Mononuclear cell (primary cell): ENCODE measurements around the gene SACS. TPM values are rescaled to one million over a fixed set of nuclear protein-coding genes. Genes with fewer than 3 reads are reported as not detected.

Experiments
- H3K27me3 ChIP-seq: 2 replicates; pipeline ENCODE4 v1.6.0; 2011; ENCODE audit warnings: low read length, control low read depth; ENCODE audit not compliant: insufficient read depth
- H3K4me1 ChIP-seq: 2 replicates; pipeline ENCODE4 v1.5.1; 2011; ENCODE audit warnings: mild to moderate bottlenecking, low read length, control low read depth; ENCODE audit not compliant: insufficient read depth
- H3K4me3 ChIP-seq: 2 replicates; pipeline ENCODE4 v1.5.1; 2011; ENCODE audit warnings: mild to moderate bottlenecking, low read length, moderate library complexity
- H3K9me3 ChIP-seq: 2 replicates; pipeline ENCODE4 v1.5.1; 2011; ENCODE audit warnings: low read depth, mild to moderate bottlenecking, control low read depth, low read length
- total RNA-seq: library from RNA; depleted of rRNA; stranded (reverse); fragments of >200 nt; gene quantifications from one replicate; pipeline ENCODE4 v1.2.3, GENCODE V29; 2012

Gene SACS
- total RNA-seq, 1 donor = 21.1 TPM

DNA sequence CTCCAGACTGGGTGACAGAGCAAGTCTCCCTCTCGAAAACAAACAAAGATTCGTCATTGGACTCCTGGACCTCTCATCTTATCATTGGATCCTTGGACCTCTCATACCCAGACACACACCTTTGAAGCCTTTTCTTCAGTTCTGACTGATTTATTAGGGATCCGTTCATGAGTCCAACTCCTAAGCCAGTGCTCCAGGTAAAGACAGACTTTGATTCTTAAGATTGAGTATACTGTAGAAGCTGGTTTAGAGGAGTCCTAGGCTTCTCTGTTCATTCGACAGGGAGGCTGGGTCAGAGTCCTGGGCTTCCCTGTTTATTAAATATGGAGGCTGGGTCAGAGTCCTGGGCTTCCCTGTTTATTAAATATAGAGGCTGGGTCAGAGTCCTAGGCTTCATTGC lies 38.7 kb downstream of the SACS start:
- no peaks in the 10 kb centered on the region for H3K27me3 ChIP-seq
- H3K4me3 ChIP-seq = no peak overlapping the region
- no peaks in the 10 kb centered on the region for H3K9me3 ChIP-seq
- H3K4me1 ChIP-seq = no peaks in the 10 kb centered on the region

DNA sequence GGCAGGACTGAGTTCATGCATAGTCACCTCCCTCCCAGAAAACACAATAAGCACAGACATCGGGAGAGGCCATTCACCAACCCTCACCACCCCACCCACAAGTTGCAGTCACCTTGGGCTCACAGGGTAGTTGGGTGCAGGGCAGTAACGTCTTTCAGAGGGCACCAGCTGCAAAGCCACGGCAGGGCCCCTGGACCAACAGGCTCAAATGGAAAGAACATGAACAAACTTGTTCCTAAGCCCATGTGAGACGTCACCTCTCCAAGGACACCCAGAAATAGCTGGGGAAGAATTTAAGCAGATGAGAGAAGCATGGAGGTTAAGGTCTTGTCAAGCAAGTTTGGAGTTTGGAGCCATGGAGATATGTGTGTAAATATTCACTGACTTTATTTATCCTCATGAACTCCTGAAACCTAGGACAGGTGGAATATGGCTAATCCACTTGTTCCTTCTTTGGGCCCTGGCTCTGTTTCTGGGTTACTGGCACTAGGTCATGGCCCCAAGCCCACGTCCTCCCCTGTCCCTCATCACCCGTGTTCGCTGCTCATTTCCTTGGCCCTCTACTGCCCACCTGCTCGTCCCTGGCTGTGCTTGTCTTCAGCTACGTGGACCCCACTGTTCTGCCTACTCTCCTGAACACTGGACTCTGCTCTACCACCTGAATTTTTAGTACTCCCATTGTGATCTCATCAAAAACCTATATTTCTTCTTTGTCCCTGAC lies 40.4 kb downstream of the SACS start:
- Histone ChIP-seq H3K9me3 (no peaks in the 10 kb centered on the region), H3K4me3 (no peak overlapping the region), H3K4me1 (no peaks in the 10 kb centered on the region), H3K27me3 (no peaks in the 10 kb centered on the region)

DNA sequence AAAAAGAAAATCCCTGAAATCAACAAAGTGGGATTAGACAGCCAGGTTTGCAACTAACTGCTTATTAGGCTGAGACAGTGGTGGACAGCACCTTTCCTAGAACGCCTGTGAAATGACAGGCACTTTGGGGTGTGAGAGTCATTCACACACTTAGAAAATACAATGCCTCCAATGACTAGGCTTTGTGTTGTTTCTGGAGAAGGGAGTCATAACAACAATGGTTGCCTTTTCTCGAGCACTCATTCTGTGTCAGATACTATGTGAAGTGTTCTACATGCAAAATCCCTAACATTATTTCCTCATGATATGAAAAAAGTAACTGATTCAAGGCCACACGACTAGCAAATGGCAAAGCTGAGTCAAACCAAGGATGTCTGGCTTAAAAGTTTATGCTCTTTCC lies 41.2 kb downstream of the SACS start:
- no peaks in the 10 kb centered on the region for H3K27me3 ChIP-seq
- H3K4me3 ChIP-seq = no peak overlapping the region
- H3K9me3 ChIP-seq = no peaks in the 10 kb centered on the region
- no peaks in the 10 kb centered on the region for H3K4me1 ChIP-seq

DNA sequence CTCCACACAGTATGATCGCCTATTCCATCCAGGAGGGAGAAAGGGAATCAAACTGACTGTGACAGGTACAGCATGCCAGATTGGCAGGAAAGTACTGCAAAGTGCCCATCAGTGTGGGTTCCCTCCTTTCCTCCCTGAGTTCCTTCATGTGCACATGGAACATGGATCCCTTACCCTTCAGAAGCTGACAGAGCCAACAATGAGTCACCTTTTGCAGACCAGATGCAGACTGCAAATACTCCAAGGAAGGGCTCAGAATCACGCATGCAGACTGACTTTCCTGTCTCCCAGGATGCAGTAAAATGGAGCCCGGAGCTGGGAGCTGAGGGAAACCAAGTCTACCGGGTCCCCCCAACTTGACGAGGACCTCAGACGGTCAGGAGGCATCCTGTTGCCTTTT lies 41.8 kb downstream of the SACS start:
- Histone ChIP-seq H3K4me1 (no peaks in the 10 kb centered on the region), H3K27me3 (no peaks in the 10 kb centered on the region), H3K9me3 (no peaks in the 10 kb centered on the region), H3K4me3 (no peak overlapping the region)

DNA sequence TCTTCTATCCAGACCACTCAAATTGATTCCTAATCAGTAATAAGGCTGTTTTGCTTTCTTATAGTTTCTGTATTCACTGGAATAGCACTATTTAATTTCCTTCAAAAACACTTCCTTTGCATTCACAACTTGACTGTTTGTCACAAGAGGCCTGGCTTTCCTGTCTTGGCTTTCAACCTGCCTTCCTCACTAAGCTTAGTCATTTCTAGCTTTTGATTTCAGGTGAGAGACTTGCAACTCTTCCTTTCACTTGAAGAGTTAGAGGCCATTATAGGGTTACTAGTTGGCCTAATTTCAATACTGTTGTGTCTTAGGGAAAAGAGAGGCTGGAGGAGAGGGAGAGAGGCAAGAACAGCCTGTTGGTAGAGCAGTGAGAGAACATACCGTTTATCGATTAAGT lies 47.0 kb downstream of the SACS start:
- H3K27me3 ChIP-seq = no peaks in the 10 kb centered on the region
- H3K4me3 ChIP-seq = no peak overlapping the region
- peaks cover 10% of the 10 kb centered on the region for H3K4me1 ChIP-seq
- no peaks in the 10 kb centered on the region for H3K9me3 ChIP-seq

DNA sequence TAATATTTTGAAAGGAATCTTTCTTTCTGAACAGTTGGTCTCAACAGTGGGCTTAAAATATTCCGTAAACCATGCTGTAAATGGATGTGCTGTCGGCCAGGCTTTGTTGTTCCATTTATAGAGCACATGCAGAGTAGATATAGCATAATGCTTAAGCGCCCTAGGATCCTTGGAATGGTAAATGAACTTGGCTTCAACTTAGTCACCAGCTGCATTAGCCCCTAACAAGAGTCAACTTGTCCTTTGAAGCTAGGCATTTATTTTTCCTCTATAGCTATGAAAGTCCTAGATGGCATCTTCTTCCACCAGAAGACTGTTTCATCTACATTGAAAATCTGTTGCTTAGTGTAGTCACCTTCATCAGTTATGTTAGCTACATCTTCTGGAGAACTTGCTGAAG lies 47.6 kb downstream of the SACS start:
- Histone ChIP-seq H3K9me3 (no peaks in the 10 kb centered on the region), H3K4me3 (no peak overlapping the region), H3K27me3 (no peaks in the 10 kb centered on the region), H3K4me1 (peaks cover 10% of the 10 kb centered on the region)

DNA sequence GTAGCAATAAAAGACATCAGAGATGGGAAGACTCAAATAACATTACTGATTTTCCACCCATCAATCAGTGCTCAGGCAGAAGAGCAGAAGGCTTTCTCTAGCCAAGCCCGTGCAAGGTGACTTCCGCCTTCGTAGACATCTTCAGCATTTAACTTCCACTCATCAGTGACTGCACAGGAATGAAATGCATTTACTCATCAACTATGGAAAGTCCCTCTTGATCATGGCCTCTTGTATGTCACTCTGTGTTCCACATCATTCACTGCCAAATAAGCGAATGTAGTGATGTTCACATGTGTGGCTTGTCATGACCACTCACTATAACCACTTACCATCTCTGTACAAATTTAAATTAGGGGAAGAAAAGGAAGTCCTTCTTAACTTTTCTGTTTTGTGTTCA lies 49.4 kb downstream of the SACS start:
- Histone ChIP-seq H3K4me1 (peaks cover 20% of the 10 kb centered on the region), H3K9me3 (no peaks in the 10 kb centered on the region), H3K27me3 (no peaks in the 10 kb centered on the region), H3K4me3 (no peak overlapping the region)

DNA sequence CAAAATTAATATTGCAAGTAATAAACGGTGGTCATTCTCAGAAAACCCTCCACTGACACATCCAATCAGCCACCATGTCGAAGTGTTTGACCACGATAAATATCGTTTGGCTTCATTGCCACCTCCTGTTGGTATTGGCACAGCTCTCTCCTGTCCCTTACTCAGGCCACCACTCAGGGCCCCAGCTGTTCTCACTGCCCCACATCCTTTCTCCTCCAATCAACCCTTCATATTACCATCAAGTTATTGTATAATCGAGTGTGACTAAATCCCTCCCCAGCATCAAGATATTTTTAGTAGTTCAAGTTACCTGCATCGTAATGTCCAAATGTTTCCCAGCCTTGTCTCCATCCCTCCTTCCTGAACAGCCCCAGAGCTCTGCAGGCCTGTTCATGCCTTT lies 50.4 kb downstream of the SACS start:
- H3K4me3 ChIP-seq = no peak overlapping the region
- H3K9me3 ChIP-seq = no peaks in the 10 kb centered on the region
- peaks cover 28% of the 10 kb centered on the region for H3K4me1 ChIP-seq
- no peaks in the 10 kb centered on the region for H3K27me3 ChIP-seq

DNA sequence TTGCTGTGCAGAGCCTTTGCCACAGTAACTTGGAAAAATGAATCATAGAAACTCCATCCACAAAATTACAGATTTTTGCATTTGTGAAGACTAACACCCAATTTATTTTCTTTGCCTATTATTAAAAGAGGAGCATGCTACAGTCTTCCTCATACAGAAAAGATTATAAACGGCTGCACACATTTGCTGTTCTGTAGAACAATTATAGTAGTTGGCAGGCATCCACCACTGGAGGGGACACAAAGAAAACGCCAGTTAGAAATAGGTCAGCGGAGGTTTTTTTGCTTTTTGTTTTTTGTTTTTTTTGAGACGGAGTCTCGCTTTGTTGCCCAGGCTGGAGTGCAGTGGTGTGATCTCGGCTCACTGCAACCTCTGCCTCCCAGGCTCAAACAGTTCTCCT lies 51.6 kb downstream of the SACS start:
- H3K4me1 ChIP-seq = peaks cover 39% of the 10 kb centered on the region
- H3K4me3 ChIP-seq = no peak overlapping the region
- no peaks in the 10 kb centered on the region for H3K9me3 ChIP-seq
- H3K27me3 ChIP-seq = no peaks in the 10 kb centered on the region

DNA sequence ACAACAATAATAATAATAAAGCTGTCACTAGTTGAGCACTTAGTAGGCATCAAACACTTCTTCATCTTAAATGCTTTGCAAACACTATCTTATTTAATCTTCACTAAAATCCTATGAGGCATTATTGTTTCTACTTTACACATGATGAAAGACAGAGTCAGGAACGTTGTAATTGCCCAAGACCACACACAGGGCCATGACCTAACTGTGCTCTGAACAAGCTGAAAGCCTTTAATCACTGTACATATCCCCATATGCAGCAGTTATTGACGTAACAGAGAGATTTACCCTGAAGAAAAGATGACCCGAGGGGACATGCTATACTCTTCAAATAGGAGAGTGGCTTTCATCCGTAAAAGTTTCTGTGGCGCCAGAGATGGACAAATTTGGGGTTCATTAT lies 53.0 kb downstream of the SACS start:
- Histone ChIP-seq H3K27me3 (no peaks in the 10 kb centered on the region), H3K4me1 (peaks cover 45% of the 10 kb centered on the region), H3K4me3 (no peak overlapping the region), H3K9me3 (no peaks in the 10 kb centered on the region)

DNA sequence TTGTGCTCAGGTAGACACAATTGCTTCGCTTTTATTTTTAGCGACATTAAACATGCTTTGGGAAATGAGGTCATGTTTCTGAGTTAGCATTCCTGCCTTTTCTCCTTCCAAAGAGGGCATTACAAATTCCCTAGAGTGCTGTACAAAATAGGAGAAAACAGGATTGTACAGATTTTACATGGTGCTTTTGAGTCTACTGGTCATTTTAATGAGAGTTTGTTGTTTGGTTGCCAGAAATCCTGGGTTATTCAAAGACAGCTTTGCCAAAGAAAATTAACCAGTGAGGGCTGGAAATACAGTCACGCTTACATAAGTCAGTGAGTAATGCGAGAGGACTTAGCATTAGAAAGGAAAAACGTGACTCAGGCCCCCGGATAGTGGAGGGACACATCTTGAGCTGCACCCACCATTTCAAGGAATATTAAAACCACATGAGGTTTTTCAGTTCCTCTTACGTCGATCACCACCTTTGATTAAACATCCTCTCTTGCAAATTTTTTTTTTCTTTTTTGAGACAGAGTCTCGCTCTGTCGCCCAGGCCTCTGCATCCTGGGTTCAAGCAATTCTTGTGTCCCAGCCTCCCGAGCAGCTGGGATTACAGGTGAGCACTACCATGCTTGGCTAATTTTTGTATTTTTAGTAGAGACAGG lies 55.4 kb downstream of the SACS start:
- Histone ChIP-seq H3K4me1 (peaks cover 46% of the 10 kb centered on the region), H3K4me3 (no peak overlapping the region)

DNA sequence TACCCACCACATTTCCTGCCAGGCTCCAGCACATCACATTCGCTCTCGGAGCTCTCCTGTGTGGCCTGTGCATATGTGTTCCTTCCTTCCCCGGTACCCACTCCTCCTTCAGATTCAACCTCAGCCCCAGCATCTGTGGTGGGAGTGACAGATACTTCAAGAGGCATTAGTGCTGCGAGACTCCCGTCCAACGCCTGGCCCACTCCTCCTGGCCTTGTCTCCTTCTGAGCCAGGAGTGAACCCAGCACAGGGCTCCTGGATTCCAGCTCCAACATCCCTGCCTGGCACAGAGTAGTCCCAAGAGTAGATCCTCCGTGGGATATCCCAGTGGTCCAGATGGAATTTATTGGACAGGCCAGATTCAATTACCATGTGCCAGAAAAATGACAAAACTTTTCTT lies 55.9 kb downstream of the SACS start:
- peaks cover 50% of the 10 kb centered on the region for H3K4me1 ChIP-seq
- H3K4me3 ChIP-seq = no peak overlapping the region

More for the DNA sequence above, 55.4 kb downstream of the SACS start:
- H3K27me3 ChIP-seq = no peaks in the 10 kb centered on the region
- no peaks in the 10 kb centered on the region for H3K9me3 ChIP-seq

DNA sequence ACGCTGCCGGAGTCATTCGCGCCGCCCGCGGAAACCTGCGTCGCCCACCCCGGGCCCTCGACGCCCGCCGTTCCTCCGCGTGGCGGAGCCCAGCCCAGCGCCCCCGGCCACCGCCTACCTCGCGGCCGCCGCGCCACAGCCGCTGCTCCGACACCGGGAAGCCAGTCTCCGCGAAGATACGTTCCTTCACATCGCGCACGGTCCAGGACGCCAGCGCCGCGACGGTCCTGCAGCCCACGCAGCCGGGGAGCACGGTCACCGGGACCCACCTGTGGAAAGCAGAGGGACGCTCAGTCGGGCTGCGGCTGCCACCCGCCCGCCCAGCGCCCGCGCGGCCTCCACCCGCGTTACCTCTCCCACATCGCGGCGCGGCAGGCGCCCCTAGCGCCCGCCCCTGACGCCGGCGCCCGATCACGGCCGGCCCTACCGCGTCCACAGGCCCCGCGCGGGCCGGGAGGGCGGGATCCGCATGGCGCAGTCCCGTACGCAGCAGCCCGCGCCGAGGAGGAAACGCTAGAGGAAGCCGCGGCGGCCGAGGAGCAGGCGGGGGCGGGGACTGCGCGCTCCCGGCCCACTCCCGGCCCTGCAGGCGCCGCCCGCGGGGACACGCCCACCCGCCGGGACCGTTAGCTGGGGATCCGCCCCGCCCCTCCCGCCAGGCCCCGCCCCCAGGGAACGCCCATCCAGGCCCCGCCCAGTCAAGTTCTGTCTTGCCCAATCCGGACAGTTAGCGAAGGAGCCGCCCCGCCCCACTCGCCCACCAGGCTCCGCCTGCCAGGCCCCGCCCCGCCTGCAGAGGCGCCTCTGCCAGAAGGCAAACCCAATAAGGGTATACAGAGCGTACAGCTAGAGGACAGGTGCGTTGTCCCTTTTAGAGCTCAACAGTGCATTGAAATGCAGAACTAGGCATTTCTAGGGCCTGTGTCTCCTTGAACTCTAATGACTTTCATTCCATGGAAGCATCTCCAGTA lies 58.2 kb downstream of the SACS start:
- no peaks in the 10 kb centered on the region for H3K27me3 ChIP-seq
- H3K4me3 ChIP-seq = peak overlapping the region; percentile 67
- no peaks in the 10 kb centered on the region for H3K9me3 ChIP-seq
- H3K4me1 ChIP-seq = peaks cover 52% of the 10 kb centered on the region

More for the DNA sequence above, 55.9 kb downstream of the SACS start:
- Histone ChIP-seq H3K9me3 (no peaks in the 10 kb centered on the region), H3K27me3 (no peaks in the 10 kb centered on the region)

DNA sequence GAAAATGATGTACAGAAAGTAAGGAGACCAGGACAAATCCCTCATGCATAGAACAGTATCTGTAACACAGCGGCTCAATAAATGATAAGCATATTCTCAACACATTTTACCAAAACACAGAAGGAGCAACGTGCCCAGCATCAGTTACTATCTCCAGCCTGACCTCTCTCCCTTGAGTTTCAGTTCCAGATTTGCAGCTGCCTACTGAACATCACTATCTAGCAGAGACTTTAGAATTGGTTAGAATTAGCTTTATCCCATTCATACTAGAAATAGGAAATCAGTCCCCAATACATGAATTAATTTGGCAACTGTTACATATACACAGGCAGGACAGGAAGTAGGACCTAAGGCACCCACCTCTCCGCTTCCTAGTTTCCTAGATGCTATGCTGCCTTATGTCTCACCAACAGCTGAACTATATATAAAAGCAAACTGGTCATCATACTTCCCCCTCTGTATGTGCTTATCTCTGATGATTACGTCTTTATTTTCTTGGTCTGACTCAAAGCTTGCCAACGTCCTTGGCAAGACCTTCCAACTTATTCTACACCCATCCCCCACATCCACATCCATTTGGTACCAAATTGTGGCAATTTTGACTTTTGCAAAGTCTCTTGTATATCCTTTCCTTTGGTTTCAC lies 61.1 kb downstream of the SACS start:
- Histone ChIP-seq H3K9me3 (no peaks in the 10 kb centered on the region), H3K4me1 (peaks cover 26% of the 10 kb centered on the region), H3K27me3 (no peaks in the 10 kb centered on the region), H3K4me3 (no peak overlapping the region)

DNA sequence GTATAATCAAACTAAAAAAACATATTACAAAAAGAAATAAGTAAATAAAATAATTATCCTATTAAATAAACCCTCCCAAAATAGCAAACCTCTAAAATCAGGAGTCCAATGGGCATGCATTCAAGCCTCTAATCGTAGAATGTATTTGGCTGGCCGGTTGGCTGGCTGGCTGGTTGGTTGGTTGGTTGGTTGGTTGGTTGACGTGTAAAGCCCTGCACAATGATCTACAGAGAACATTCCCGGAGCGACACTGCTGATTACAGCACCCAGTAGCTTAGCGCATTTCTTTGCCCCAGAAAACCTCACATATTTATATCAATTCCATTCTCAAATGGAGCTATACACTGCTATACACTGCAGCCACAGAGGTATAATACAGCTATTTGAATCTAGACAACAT lies 65.6 kb downstream of the SACS start:
- Histone ChIP-seq H3K4me1 (peaks cover 5% of the 10 kb centered on the region), H3K27me3 (no peaks in the 10 kb centered on the region), H3K9me3 (no peaks in the 10 kb centered on the region), H3K4me3 (no peak overlapping the region)
